ENCODE data around the gene NRBF2.

GRCh38 chr10:63156236-63156635 lies 23.1 kb downstream of the NRBF2 start:
- TF ChIP-seq, protein P1, sequence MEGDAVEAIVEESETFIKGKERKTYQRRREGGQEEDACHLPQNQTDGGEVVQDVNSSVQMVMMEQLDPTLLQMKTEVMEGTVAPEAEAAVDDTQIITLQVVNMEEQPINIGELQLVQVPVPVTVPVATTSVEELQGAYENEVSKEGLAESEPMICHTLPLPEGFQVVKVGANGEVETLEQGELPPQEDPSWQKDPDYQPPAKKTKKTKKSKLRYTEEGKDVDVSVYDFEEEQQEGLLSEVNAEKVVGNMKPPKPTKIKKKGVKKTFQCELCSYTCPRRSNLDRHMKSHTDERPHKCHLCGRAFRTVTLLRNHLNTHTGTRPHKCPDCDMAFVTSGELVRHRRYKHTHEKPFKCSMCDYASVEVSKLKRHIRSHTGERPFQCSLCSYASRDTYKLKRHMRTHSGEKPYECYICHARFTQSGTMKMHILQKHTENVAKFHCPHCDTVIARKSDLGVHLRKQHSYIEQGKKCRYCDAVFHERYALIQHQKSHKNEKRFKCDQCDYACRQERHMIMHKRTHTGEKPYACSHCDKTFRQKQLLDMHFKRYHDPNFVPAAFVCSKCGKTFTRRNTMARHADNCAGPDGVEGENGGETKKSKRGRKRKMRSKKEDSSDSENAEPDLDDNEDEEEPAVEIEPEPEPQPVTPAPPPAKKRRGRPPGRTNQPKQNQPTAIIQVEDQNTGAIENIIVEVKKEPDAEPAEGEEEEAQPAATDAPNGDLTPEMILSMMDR (IDR thresholded peaks at IDR 0.05) = no peak
- no peak for TF ChIP-seq POLR2A (IDR thresholded peaks at IDR 0.05)
